NCI-H2196 treated with DMSO at 0.1 percent for 48 hours (cell line): ENCODE measurements around the gene PRKG1.
"Not testable (repeated sequence)": the region's sequence is repeated elsewhere in the genome, so short reads cannot be mapped to it uniquely, and the experiment has no call there.

Experiments used
- DNase-seq: peaks from one replicate; lab custom pipeline; 2025; ENCODE audit not compliant: unreplicated experiment; lab: John Stamatoyannopoulos, UW

Gene PRKG1

GRCh38 chr10:52226197-52226847, 1152.0 kb downstream of the PRKG1 start:
- DNase-seq, result no peak

GRCh38 chr10:52228556-52228955, 1154.3 kb downstream of the PRKG1 start:
- DNase-seq, result no peak

- no peak for DNase-seq
Observed at GRCh38 chr10:52229291-52229931, 1155.1 kb downstream of the PRKG1 start.

GRCh38 chr10:52232561-52233350, 1158.5 kb downstream of the PRKG1 start:
- DNase-seq, result no peak

- DNase-seq, result not testable (repeated sequence)
Observed at GRCh38 chr10:52233351-52233991, 1159.2 kb downstream of the PRKG1 start.

GRCh38 chr10:52239771-52240170, 1165.5 kb downstream of the PRKG1 start:
- DNase-seq, result no peak

GRCh38 chr10:52245547-52245946, 1171.3 kb downstream of the PRKG1 start:
- no peak for DNase-seq

GRCh38 chr10:52247929-52248328, 1173.6 kb downstream of the PRKG1 start:
- DNase-seq, result not testable (repeated sequence)

- DNase-seq, result no peak
Observed at GRCh38 chr10:52248697-52249306, 1174.5 kb downstream of the PRKG1 start.

GRCh38 chr10:52249850-52250395, 1175.6 kb downstream of the PRKG1 start:
- no peak for DNase-seq

GRCh38 chr10:52250510-52250909, 1176.2 kb downstream of the PRKG1 start:
- DNase-seq, result no peak

- DNase-seq, result no peak
Observed at GRCh38 chr10:52252307-52252706, 1178.0 kb downstream of the PRKG1 start.

- no peak for DNase-seq
Observed at GRCh38 chr10:52256832-52257691, 1182.8 kb downstream of the PRKG1 start.

GRCh38 chr10:52257692-52258075, 1183.4 kb downstream of the PRKG1 start:
- DNase-seq, result no peak

GRCh38 chr10:52258799-52259425, 1184.6 kb downstream of the PRKG1 start:
- no peak for DNase-seq

- DNase-seq, result no peak
Observed at GRCh38 chr10:52259426-52259812, 1185.1 kb downstream of the PRKG1 start.

GRCh38 chr10:52261362-52261761, 1187.1 kb downstream of the PRKG1 start:
- no peak for DNase-seq

GRCh38 chr10:52265131-52265926, 1191.0 kb downstream of the PRKG1 start:
- DNase-seq, result no peak

GRCh38 chr10:52266858-52267257, 1192.6 kb downstream of the PRKG1 start:
- DNase-seq, result no peak
